ENCODE results near the gene ASTL. TPM values are rescaled to one million over a fixed set of nuclear protein-coding genes. Genes with fewer than 3 reads are reported as not detected.

Gene ASTL
- total RNA-seq, 1 donor from 2014 or later: not detected

DNA sequence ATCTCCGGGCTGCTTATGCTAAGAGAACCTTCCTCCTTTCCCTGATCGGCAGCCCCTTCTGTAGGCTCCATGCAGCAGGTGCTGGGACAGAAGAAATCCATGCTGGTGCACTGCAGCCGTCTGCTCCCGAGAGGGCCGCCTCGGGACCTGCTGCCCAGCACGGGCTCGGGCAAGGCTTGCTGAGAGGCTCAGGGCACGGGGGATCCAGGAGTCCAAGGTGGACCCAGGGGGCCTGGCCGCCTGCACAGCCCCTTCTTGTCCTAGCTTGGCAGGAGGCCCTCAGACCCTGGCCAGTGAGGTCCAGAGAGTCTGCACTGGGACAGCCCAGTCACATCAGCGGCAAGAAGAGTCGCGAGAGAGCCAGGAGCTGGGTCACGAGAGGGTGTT, 20.2 kb upstream of the ASTL start:
- no peaks in the 10 kb centered on the region for H3K36me3 ChIP-seq (ENCODE audit: control insufficient read depth, insufficient read depth, low read length)
- TF ChIP-seq, protein P1, sequence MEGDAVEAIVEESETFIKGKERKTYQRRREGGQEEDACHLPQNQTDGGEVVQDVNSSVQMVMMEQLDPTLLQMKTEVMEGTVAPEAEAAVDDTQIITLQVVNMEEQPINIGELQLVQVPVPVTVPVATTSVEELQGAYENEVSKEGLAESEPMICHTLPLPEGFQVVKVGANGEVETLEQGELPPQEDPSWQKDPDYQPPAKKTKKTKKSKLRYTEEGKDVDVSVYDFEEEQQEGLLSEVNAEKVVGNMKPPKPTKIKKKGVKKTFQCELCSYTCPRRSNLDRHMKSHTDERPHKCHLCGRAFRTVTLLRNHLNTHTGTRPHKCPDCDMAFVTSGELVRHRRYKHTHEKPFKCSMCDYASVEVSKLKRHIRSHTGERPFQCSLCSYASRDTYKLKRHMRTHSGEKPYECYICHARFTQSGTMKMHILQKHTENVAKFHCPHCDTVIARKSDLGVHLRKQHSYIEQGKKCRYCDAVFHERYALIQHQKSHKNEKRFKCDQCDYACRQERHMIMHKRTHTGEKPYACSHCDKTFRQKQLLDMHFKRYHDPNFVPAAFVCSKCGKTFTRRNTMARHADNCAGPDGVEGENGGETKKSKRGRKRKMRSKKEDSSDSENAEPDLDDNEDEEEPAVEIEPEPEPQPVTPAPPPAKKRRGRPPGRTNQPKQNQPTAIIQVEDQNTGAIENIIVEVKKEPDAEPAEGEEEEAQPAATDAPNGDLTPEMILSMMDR (IDR thresholded peaks at IDR 0.05; ENCODE audit: insufficient read depth, low read length, severe bottlenecking): no peak
- DNase-seq (ENCODE audit: low read depth) (no peak), FAIRE-seq (no peak)
- H3K4me3 ChIP-seq (ENCODE audit: low read depth, low read length): no peak overlapping the region
- H3K27me3 ChIP-seq (ENCODE audit: control insufficient read depth, insufficient read depth, low read length): no peaks in the 10 kb centered on the region

DNA sequence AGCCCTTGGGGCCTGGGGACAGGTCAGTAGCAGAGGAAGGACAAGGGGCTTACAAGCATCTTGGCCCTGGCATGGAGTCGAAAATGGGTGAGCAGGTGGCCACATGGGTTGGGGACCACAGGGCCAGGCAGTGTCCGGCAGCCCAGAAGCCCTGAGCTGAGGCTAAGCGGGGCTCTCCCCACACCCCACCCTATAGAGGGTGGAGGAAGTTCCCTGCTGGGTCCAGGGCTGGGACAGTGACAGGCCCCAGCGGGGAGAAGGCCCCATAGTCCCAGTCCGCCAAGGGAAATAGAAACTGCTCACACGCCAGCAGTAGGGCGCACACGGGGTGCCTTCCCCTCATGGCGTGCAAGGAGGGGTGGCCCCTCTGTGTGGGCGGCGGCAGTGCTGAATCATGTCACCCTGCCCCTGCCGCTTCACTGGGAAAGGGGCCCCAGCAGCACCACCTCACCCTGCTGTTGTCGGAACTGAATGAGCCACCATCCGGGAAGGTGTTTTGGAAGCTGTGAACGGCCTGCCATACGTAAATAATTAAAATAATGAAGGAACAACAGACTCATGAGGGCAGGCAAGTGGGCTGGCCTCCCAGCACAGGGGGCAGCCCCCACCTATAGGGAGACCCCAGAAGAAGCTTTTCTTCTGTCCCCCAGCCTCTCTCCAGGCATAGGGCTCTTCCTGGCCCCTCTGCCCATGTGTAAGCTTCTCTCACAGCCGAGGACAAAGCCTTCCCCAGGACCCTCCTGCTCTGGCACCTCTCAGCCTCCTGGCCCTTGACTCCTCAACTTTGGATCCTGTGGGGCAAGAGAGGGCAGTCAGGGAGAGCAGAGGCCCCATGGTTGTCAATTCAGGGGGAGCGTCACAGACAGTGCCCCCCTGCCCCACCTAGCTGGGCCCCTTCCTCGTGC, 19.6 kb upstream of the ASTL start:
- FAIRE-seq (no peak), DNase-seq (ENCODE audit: low read depth) (no peak)
- H3K36me3 ChIP-seq (ENCODE audit: control insufficient read depth, insufficient read depth, low read length): no peaks in the 10 kb centered on the region
- H3K4me3 ChIP-seq (ENCODE audit: low read depth, low read length): no peak overlapping the region
- TF ChIP-seq, protein P1 (IDR thresholded peaks at IDR 0.05; ENCODE audit: insufficient read depth, low read length, severe bottlenecking): no peak
- no peaks in the 10 kb centered on the region for H3K27me3 ChIP-seq (ENCODE audit: control insufficient read depth, insufficient read depth, low read length)

DNA sequence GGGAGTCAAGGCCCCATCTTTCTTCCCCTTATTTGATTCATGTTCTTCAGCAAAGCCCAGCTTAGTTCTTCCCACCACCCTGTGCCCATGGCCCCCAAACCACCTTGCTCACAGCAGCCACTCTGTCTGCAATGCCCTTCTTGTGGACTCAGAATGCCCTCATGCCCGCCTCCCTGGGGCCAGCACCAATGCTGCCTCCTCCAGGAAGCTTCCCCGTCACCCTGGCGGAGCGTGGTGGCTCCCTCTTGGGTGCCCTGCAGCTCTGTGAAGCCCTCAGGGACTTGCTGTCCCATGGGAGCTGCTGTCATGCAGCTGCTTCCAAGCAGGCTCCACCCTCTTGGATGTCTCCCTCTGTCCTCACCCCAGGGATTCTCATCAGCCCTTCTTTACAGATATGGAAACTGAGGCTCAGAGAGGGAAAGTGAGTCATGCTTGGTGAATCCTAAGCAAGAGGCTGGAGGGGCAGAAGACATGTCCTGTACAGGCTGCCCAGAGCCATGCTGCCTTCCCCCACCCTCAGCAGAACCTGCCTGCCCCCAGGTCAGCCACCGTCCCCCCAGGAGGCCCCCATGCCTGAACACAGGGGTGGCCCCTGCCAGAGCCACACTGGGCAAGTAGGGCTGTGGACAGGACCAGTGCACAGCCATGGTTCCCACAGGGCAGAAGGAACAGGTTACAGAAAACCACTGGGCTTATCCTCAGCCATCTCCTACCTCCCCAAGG, 18.8 kb upstream of the ASTL start:
- TF ChIP-seq, protein P1 (IDR thresholded peaks at IDR 0.05; ENCODE audit: insufficient read depth, low read length, severe bottlenecking): no peak
- Histone ChIP-seq H3K4me3 (ENCODE audit: low read depth, low read length) (no peak overlapping the region), H3K27me3 (ENCODE audit: control insufficient read depth, insufficient read depth, low read length) (no peaks in the 10 kb centered on the region), H3K36me3 (ENCODE audit: control insufficient read depth, insufficient read depth, low read length) (no peaks in the 10 kb centered on the region)
- FAIRE-seq (no peak), DNase-seq (ENCODE audit: low read depth) (no peak)

DNA sequence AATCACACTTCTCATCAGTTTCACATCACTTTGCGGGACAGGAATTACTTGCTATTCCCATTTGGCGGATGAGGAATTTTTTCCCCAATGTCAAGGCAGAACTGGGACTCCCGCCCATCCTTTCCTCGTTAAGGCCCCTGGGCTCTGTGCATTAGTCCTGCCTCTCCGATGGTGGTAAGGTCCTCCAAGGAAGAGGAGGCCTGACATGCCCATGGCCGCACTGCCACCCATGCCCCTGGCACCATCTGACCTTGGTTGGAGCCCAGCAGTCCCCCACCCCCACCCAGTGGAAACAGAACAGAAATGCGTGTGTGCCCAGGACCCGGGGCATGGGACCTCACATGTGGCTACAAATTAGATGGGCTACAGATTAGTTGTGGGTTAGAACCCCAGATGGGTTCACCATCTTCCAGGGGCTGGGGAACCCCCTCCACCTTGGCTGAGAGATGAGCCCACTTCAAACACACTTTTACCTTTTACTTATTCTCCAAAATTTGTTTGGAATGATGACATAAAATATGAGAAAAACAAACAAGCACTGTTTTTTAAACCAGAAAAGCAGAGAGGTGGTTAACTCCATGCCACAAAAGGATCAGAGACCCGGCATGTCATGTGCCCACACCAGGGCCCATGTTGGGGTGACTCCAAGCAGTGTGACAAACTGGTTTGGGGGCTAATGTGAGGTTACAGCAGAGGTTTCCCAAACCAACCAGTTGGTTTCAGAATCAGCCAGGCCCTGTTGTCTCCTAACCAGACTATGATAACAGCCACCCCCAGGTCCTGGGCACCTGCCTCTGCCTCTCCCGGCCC, 17.9 kb upstream of the ASTL start:
- DNase-seq (ENCODE audit: low read depth) (no peak), FAIRE-seq (no peak)
- TF ChIP-seq, protein P1 (IDR thresholded peaks at IDR 0.05; ENCODE audit: insufficient read depth, low read length, severe bottlenecking): no peak
- no peaks in the 10 kb centered on the region for H3K36me3 ChIP-seq (ENCODE audit: control insufficient read depth, insufficient read depth, low read length)
- H3K27me3 ChIP-seq (ENCODE audit: control insufficient read depth, insufficient read depth, low read length): no peaks in the 10 kb centered on the region
- no peak overlapping the region for H3K4me3 ChIP-seq (ENCODE audit: low read depth, low read length)

DNA sequence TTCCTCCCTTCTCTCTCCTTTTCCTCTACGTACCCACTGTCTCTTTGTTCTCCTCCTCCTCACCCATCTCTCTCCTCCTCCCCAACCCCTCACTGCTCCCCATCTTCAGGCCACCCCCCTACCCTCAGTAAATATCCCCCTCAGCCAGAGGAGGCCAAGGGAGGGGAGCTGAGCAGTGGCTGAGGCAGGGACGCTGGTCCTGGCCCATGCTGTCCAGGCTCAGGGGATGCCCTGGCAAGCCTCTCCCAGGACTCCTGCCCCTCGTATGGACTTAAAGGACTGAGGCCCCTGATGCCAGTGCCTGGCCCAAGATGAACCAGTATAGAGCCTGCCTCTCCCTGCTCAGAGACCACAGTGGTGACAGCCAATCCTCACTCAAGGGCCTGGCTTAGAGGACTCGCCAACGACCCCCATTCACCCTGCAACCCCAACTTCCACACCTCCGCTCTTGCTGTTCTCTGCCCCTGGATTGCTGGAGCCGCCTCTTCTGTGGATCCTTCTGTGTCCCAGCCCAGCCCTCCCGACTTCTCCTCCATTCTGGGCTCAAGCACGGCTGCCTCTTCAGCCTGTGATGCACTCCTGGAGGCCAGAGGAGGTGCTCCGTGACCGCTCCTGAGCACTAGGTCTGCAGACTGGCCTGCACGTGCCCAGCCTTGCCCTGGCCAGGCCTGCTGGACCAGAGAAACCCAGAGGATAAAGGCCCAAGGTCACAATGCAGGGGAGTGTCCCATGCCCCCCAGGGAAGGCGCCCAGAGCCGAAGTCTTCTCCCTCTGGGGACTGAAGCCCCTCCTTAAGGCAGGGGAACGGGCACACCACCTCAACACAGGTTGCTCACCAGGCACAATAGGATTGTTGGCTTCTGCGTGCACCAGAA, 16.4 kb upstream of the ASTL start:
- FAIRE-seq (no peak), DNase-seq (ENCODE audit: low read depth) (no peak)
- H3K36me3 ChIP-seq (ENCODE audit: control insufficient read depth, insufficient read depth, low read length): no peaks in the 10 kb centered on the region
- H3K4me3 ChIP-seq (ENCODE audit: low read depth, low read length): no peak overlapping the region
- H3K27me3 ChIP-seq (ENCODE audit: control insufficient read depth, insufficient read depth, low read length): no peaks in the 10 kb centered on the region
- TF ChIP-seq, protein P1 (IDR thresholded peaks at IDR 0.05; ENCODE audit: insufficient read depth, low read length, severe bottlenecking): no peak

All from bronchial epithelial cell (primary cell).